HepG2 (cell line): ENCODE data around the gene TNP1. TPM values are rescaled to one million over a fixed set of nuclear protein-coding genes. Genes with fewer than 3 reads are reported as not detected.

Source experiments
- ATAC-seq: fragments of 200-7000 bp; cut with Tn5 transposase; 3 replicates; pipeline ENCODE4 v1.9.1; 2020; ENCODE audit warnings: mild to moderate bottlenecking, moderate library complexity
- BruUV-seq: library from RNA; stranded (reverse); fragments of 400-500 nt; replicated peaks from 2 replicates; lab custom pipeline; 2021; lab: Mats Ljungman, UMichigan
- CTCF ChIA-PET: fragments of 300-600 bp; formaldehyde crosslinking; extraction: SDS; loops from one replicate; lab custom pipeline; 2021; ENCODE audit warnings: low total read pairs, inconsistent platforms, low intra/inter-chr PET ratio; lab: Yijun Ruan, JAX
- POLR2A ChIA-PET: fragments of 350-600 bp; sonication (Branson Sonifier 250); formaldehyde crosslinking; loops from one replicate; lab custom pipeline; 2020; ENCODE audit warnings: antibody characterized with exemption, inconsistent platforms; lab: Yijun Ruan, JAX
- DNase-seq: peaks from one replicate; pipeline ENCODE4 v3.0.0-alpha.2; 2015; ENCODE audit warnings: low spot score
- FAIRE-seq: peaks from 3 replicates; lab custom pipeline; 2011; peaks lifted over from hg19 to GRCh38; lab: Jason Lieb, UNC
- H2AFZ ChIP-seq: one replicate; pipeline ENCODE4 v1.6.1; 2011; ENCODE audit warnings: low read length, inconsistent platforms
- H3K27ac ChIP-seq: fragments of 300-600 bp; 3 replicates; pipeline ENCODE4 v1.8.0; 2011; ENCODE audit warnings: mixed run types, mild to moderate bottlenecking, mixed read lengths, low read length, inconsistent platforms; ENCODE audit not compliant: insufficient read depth; ENCODE audit errors: extremely low read length
- H3K27me3 ChIP-seq, 2 experiments: fragments of 200-600 bp in 1 of 2; 2 replicates in 1 of 2; 3 replicates in 1 of 2; pipeline versions ENCODE4 v1.6.0 to v1.8.0; 2011; ENCODE audit warnings: low read length in 2 of 2, mild to moderate bottlenecking in 2 of 2, moderate library complexity in 2 of 2, inconsistent platforms in 1 of 2; ENCODE audit not compliant: insufficient read depth in 2 of 2, control insufficient read depth in 1 of 2
- H3K36me3 ChIP-seq, 2 experiments: fragments of 200-600 bp in 1 of 2; replicated peaks in 1 of 2; 2 replicates in 1 of 2; 3 replicates in 1 of 2; pipeline versions ENCODE4 v1.5.1 to v1.8.0; 2011; ENCODE audit warnings: low read length in 2 of 2, inconsistent platforms in 1 of 2; ENCODE audit not compliant: insufficient read depth in 2 of 2, control insufficient read depth in 1 of 2
- H3K4me1 ChIP-seq: 2 replicates; pipeline ENCODE4 v1.5.1; 2012; ENCODE audit warnings: low read length, inconsistent platforms; ENCODE audit not compliant: insufficient read depth
- H3K4me2 ChIP-seq: 2 replicates; pipeline ENCODE4 v1.6.0; 2011; ENCODE audit warnings: low read depth, low read length, inconsistent platforms
- H3K4me3 ChIP-seq, 3 experiments: fragments of 200-600 bp in 1 of 3; sonication (generic), shearing (Covaris generic) in 1 of 3; replicated peaks in 1 of 3; 2 replicates each; pipeline ENCODE4 v1.5.1; 2011 to 2016; ENCODE audit warnings: low read length in 3 of 3, inconsistent platforms in 2 of 3, low read depth in 2 of 3, mild to moderate bottlenecking in 2 of 3, control low read depth in 1 of 3, mixed read lengths in 1 of 3; ENCODE audit not compliant: insufficient read depth in 1 of 3
- H3K79me2 ChIP-seq: one replicate; pipeline ENCODE4 v1.6.1; 2011; ENCODE audit warnings: low read length, inconsistent platforms; ENCODE audit not compliant: insufficient read depth
- H3K9ac ChIP-seq: 2 replicates; pipeline ENCODE4 v1.6.0; 2011; ENCODE audit warnings: mild to moderate bottlenecking, low read depth, low read length, inconsistent platforms; ENCODE audit not compliant: insufficient read depth
- H3K9me3 ChIP-seq: 2 replicates; pipeline ENCODE4 v1.5.1; 2012; ENCODE audit warnings: mild to moderate bottlenecking, low read length
- H4K20me1 ChIP-seq: 2 replicates; pipeline ENCODE4 v1.6.0; 2011; ENCODE audit warnings: inconsistent platforms, mild to moderate bottlenecking, low read length, moderate library complexity; ENCODE audit not compliant: insufficient read depth
- EP300 ChIP-seq, 3 experiments: sonication (generic) in 1 of 3; formaldehyde crosslinking in 1 of 3; IDR thresholded peaks; 2 replicates each; pipeline versions ENCODE4 v1.5.1 to v1.6.1; 2011 to 2020; ENCODE audit warnings: low read depth in 2 of 3, low read length in 2 of 3, borderline replicate concordance in 1 of 3, improper control_type of control experiment in 1 of 3, mild to moderate bottlenecking in 1 of 3, missing genetic modification reagents in 1 of 3, moderate library complexity in 1 of 3
- KLF16 ChIP-seq, 2 experiments: sonication (generic) in 1 of 2; formaldehyde crosslinking in 1 of 2; IDR thresholded peaks; 2 replicates each; pipeline versions ENCODE4 v1.6.1 to v1.8.0; 2016 to 2023; ENCODE audit warnings: missing genetic modification reagents in 2 of 2, missing compliant biosample characterization in 1 of 2
- SMAD9 ChIP-seq: sonication (generic); formaldehyde crosslinking; IDR thresholded peaks from 2 replicates; pipeline ENCODE4 v1.5.1; 2020; ENCODE audit warnings: mild to moderate bottlenecking, missing genetic modification reagents
- ZFP1 ChIP-seq: IDR thresholded peaks from 2 replicates; pipeline ENCODE4 v1.6.1; 2016
- WGBS: methylation state at CpG from one replicate; pipeline ENCODE4 v1.1.6; 2017; ENCODE audit warnings: low lambda C conversion rate; 5-methylcytosine and 5-hydroxymethylcytosine counted together
- in situ Hi-C: cut with HindIII; loops from 2 replicates; pipeline ENCODE4 v1.10.0; 2017; ENCODE audit warnings: low pct_unique_long_range_greater_than_20kb; ENCODE audit not compliant: extremely low pct_ligation_motif_present
- intact Hi-C: fragments of 100-400 bp; cut with micrococcal nuclease; formaldehyde crosslinking; loops from one replicate; pipeline ENCODE4 v1.10.0; 2022; ENCODE audit not compliant: unreplicated experiment
- polyA plus RNA-seq, 8 experiments: library from polyadenylated mRNA; depleted of rRNA in 3 of 8; stranded (reverse) in 7 of 8; unstranded in 1 of 8; fragments of >200 nt; fragmentation: Illumina TruSeq in 4 of 8; extraction: Trizol in 4 of 8; gene quantifications; 2 replicates each; pipeline versions ENCODE4 v1.2.1 to v1.2.3, GENCODE V29; 2011 to 2016; ENCODE audit warnings: low read depth in 4 of 8, missing spikeins in 1 of 8, mixed read lengths in 1 of 8; ENCODE audit not compliant: insufficient read depth in 1 of 8
- total RNA-seq, 5 experiments: library from RNA; depleted of rRNA; stranded (reverse); fragments of >200 nt; fragmentation: Illumina TruSeq; extraction: Trizol; gene quantifications; 2 replicates each; pipeline ENCODE4 v1.2.3, GENCODE V29; 2016; ENCODE audit warnings: low read depth in 1 of 5
- TF ChIP-seq, protein P1 (sequence below): sonication (generic); formaldehyde crosslinking; IDR thresholded peaks from 2 replicates; pipeline ENCODE4 v1.4.0; 2020; ENCODE audit warnings: mild to moderate bottlenecking, missing genetic modification reagents, borderline replicate concordance

Gene TNP1
- total and polyA plus RNA-seq, 2 of the 13 experiments (the other 11 are each of a cell fraction or from before 2014, with no cell fraction given), result not detected

DNA sequence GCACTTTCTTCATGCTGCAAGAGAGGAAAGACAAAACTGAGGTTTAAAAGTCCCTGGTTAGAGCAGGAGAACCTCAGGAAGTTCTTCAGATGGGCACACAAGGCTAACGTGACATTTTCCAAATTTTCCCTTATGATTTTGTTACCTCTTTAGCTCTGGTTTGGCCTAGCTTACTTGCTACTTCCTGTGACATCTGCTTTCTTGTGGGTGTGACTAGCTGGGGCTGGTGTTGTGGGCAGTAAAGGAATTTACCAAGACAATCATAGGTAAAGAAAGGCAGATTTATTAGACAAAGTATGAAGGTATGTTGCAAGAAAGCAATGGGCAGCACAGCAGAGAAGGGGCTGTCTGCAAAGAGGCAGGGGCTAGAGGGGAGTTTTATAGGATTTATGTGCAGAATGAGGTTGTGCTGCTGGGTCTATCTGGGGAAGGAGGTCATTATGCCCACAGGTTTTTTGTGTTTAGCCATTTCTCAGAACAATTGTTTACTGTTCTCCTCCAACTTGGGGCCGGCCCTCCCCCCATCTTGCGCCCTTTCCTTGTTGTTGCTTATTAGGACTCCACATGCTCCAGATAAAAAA, 6.7 kb upstream of the TNP1 start:
- FAIRE-seq (no peak), ATAC-seq (no peak), DNase-seq (no peak)
- Histone ChIP-seq H3K4me1 (peaks cover 47% of the 10 kb centered on the region), H3K9me3 (no peaks in the 10 kb centered on the region), H4K20me1 (no peaks in the 10 kb centered on the region), H3K27ac (no peak overlapping the region), H3K27me3 (no peaks in the 10 kb centered on the region), H2AFZ (no peak overlapping the region), H3K79me2 (no peaks in the 10 kb centered on the region), H3K4me2 (no peak overlapping the region), H3K4me3 (no peak overlapping the region), H3K36me3 (no peaks in the 10 kb centered on the region), H3K9ac (no peak overlapping the region)
- ChIA-PET POLR2A (no interaction called here), CTCF (no interaction called here)
- TF ChIP-seq SMAD9 (no peak), EP300 (IDR thresholded peaks at IDR 0.05; ENCODE audit: low read depth in 2 of 2, low read length in 2 of 2) (no peak), EP300 (CRISPR knock-in tag; IDR thresholded peaks at IDR 0.05; ENCODE audit: borderline replicate concordance) (no peak), ZFP1 (CRISPR knock-in tag) (no peak), KLF16 (CRISPR knock-in tag; IDR thresholded peaks at IDR 0.05) (no peak)
- TF ChIP-seq, protein P1, sequence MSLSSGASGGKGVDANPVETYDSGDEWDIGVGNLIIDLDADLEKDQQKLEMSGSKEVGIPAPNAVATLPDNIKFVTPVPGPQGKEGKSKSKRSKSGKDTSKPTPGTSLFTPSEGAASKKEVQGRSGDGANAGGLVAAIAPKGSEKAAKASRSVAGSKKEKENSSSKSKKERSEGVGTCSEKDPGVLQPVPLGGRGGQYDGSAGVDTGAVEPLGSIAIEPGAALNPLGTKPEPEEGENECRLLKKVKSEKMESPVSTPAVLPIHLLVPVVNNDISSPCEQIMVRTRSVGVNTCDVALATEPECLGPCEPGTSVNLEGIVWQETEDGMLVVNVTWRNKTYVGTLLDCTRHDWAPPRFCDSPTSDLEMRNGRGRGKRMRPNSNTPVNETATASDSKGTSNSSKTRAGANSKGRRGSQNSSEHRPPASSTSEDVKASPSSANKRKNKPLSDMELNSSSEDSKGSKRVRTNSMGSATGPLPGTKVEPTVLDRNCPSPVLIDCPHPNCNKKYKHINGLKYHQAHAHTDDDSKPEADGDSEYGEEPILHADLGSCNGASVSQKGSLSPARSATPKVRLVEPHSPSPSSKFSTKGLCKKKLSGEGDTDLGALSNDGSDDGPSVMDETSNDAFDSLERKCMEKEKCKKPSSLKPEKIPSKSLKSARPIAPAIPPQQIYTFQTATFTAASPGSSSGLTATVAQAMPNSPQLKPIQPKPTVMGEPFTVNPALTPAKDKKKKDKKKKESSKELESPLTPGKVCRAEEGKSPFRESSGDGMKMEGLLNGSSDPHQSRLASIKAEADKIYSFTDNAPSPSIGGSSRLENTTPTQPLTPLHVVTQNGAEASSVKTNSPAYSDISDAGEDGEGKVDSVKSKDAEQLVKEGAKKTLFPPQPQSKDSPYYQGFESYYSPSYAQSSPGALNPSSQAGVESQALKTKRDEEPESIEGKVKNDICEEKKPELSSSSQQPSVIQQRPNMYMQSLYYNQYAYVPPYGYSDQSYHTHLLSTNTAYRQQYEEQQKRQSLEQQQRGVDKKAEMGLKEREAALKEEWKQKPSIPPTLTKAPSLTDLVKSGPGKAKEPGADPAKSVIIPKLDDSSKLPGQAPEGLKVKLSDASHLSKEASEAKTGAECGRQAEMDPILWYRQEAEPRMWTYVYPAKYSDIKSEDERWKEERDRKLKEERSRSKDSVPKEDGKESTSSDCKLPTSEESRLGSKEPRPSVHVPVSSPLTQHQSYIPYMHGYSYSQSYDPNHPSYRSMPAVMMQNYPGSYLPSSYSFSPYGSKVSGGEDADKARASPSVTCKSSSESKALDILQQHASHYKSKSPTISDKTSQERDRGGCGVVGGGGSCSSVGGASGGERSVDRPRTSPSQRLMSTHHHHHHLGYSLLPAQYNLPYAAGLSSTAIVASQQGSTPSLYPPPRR (CRISPR knock-in tag), result no peak
- intact Hi-C loops, result no loop called here
- no TSS peak for BruUV-seq
- 76% methylated on average over 3 of the region's 3 CpGs for WGBS
- in situ Hi-C loops, result no loop called here
